Measurements from ENCODE around the gene MUC20.

DNA sequence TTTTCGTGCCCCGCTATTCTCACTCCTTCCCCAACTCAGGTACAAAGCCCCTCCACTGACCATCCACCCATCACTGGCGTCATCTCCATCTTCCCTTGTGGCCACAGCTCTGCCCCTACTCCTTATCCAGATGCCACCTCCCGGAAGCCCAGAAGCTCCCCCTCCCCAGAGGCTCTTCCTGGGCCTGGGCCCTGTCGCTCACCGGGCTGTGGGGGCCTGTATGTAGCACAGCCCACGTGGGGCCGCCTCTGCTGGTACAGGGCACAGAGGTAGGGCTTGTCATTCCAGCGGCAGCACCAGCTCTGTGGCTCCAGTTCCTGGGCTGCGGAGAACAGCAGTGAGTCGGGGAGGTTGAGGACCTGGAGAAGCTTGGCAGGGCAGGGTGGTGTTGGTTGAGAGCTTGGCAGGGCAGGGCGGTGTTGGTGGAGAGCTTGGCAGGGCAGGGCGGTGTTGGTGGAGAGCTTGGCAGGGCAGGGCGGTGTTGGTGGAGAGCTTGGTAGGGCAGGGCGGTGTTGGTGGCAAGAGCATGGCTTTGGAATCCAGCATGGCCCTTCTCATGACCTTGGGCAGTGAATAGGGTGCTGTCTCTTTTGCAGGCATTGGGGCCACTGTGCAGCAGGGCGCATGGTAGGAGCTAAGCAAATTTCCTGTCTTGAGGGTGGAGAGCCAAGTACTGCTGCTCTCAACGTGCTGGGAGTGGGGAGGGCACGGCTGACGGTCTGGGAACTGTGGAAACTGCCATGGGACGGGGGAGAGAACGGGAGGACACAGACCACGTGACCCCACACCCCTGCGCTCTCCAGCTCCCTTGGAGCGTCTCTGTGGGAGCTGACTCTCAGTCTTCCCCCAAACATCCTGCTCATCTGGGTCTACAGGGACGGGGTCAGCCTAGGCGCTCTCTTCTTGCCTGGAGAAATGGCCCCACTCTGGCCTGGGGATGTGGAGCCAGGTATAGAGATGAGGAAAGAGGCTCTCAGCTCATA, 43.4 kb downstream of the MUC20 start:
- TF ChIP-seq, protein P1, sequence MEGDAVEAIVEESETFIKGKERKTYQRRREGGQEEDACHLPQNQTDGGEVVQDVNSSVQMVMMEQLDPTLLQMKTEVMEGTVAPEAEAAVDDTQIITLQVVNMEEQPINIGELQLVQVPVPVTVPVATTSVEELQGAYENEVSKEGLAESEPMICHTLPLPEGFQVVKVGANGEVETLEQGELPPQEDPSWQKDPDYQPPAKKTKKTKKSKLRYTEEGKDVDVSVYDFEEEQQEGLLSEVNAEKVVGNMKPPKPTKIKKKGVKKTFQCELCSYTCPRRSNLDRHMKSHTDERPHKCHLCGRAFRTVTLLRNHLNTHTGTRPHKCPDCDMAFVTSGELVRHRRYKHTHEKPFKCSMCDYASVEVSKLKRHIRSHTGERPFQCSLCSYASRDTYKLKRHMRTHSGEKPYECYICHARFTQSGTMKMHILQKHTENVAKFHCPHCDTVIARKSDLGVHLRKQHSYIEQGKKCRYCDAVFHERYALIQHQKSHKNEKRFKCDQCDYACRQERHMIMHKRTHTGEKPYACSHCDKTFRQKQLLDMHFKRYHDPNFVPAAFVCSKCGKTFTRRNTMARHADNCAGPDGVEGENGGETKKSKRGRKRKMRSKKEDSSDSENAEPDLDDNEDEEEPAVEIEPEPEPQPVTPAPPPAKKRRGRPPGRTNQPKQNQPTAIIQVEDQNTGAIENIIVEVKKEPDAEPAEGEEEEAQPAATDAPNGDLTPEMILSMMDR (optimal IDR thresholded peaks at IDR 0.05 in 1 of 3, IDR thresholded peaks at IDR 0.05 in 1 of 3, conservative IDR thresholded peaks at IDR 0.05 in 1 of 3; ENCODE audit: extremely low read depth in 1 of 3, insufficient read depth in 2 of 3, low read length in 3 of 3), result no peak
- TF ChIP-seq EZH2 (IDR thresholded peaks at IDR 0.05; ENCODE audit: low read length), result no peak

Data from keratinocyte (primary cell).